GM19035 (cell line): ENCODE data around the gene TSPAN18.

Source experiments
- ATAC-seq: cut with Tn5 transposase; IDR thresholded peaks from one replicate; pipeline ENCODE4 v1.9.1; 2021; ENCODE audit not compliant: unreplicated experiment

Gene TSPAN18

GRCh38 chr11:44755556-44756523 lies 29.1 kb downstream of the TSPAN18 start:
- no peak for ATAC-seq

- ATAC-seq, result no peak
Observed at GRCh38 chr11:44758983-44759382, 32.2 kb downstream of the TSPAN18 start.

- no peak for ATAC-seq
Observed at GRCh38 chr11:44759743-44760476, 33.1 kb downstream of the TSPAN18 start.

GRCh38 chr11:44760477-44760872 lies 33.7 kb downstream of the TSPAN18 start:
- ATAC-seq, result no peak

GRCh38 chr11:44760917-44761550 lies 34.3 kb downstream of the TSPAN18 start:
- ATAC-seq, result no peak

- ATAC-seq, result no peak
Observed at GRCh38 chr11:44761551-44761961, 34.8 kb downstream of the TSPAN18 start.

- no peak for ATAC-seq
Observed at GRCh38 chr11:44763121-44763820, 36.5 kb downstream of the TSPAN18 start.

GRCh38 chr11:44764583-44764982 lies 37.8 kb downstream of the TSPAN18 start:
- ATAC-seq, result no peak

- no peak for ATAC-seq
Observed at GRCh38 chr11:44765026-44765595, 38.3 kb downstream of the TSPAN18 start.

- ATAC-seq, result no peak
Observed at GRCh38 chr11:44765676-44766075, 38.9 kb downstream of the TSPAN18 start.

- ATAC-seq, result no peak
Observed at GRCh38 chr11:44766112-44766971, 39.6 kb downstream of the TSPAN18 start.

GRCh38 chr11:44766972-44767278 lies 40.2 kb downstream of the TSPAN18 start:
- ATAC-seq, result no peak

GRCh38 chr11:44767421-44767820 lies 40.7 kb downstream of the TSPAN18 start:
- ATAC-seq, result no peak

- no peak for ATAC-seq
Observed at GRCh38 chr11:44770401-44770800, 43.6 kb downstream of the TSPAN18 start.

GRCh38 chr11:44771252-44771734 lies 44.5 kb downstream of the TSPAN18 start:
- ATAC-seq, result no peak

- no peak for ATAC-seq
Observed at GRCh38 chr11:44771841-44772240, 45.1 kb downstream of the TSPAN18 start.

- no peak for ATAC-seq
Observed at GRCh38 chr11:44773351-44773965, 46.7 kb downstream of the TSPAN18 start.

GRCh38 chr11:44774108-44774507 lies 47.3 kb downstream of the TSPAN18 start:
- ATAC-seq, result no peak

- no peak for ATAC-seq
Observed at GRCh38 chr11:44774731-44775130, 48.0 kb downstream of the TSPAN18 start.
